GM12878 (cell line): ENCODE measurements around the gene CFB. TPM values are rescaled to one million over a fixed set of nuclear protein-coding genes. Genes with fewer than 3 reads are reported as not detected.

Source experiments
- ATAC-seq: fragments of 200-7000 bp; cut with Tn5 transposase; 3 replicates; pipeline ENCODE4 v1.9.1; 2020; ENCODE audit warnings: mild to moderate bottlenecking, moderate library complexity
- BruUV-seq: library from RNA; stranded (reverse); fragments of 400-500 nt; replicated peaks from 2 replicates; lab custom pipeline; 2021; lab: Mats Ljungman, UMichigan
- CTCF ChIA-PET: fragments of 300-600 bp; sonication (Branson Sonifier 250); formaldehyde crosslinking; extraction: SDS; loops from one replicate; lab custom pipeline; 2021; ENCODE audit warnings: inconsistent platforms; lab: Yijun Ruan, JAX
- POLR2A ChIA-PET: fragments of 350-600 bp; formaldehyde crosslinking; extraction: SDS; loops from one replicate; lab custom pipeline; 2021; ENCODE audit warnings: inconsistent platforms; lab: Charles Lee
- RAD21 ChIA-PET: fragments of 300-600 bp; sonication (Branson Sonifier 250); formaldehyde crosslinking; loops from one replicate; lab custom pipeline; 2023; ENCODE audit warnings: antibody characterized with exemption; ENCODE audit not compliant: unreplicated experiment; lab: Charles Lee
- SMC1A ChIA-PET: fragments of 300-600 bp; sonication (Branson Sonifier 250); formaldehyde crosslinking; loops from one replicate; lab custom pipeline; 2023; ENCODE audit not compliant: unreplicated experiment, uncharacterized antibody; lab: Charles Lee
- DNase-seq: peaks from one replicate; pipeline ENCODE4 v3.0.0-alpha.2; 2011; ENCODE audit warnings: low read depth, low spot score
- FAIRE-seq: peaks from 3 replicates; lab custom pipeline; 2011; peaks lifted over from hg19 to GRCh38; lab: Jason Lieb, UNC
- H2AFZ ChIP-seq: 2 replicates; pipeline ENCODE4 v1.6.0; 2011; ENCODE audit warnings: low read depth, low read length, control low read depth; ENCODE audit not compliant: control insufficient read depth
- H3K27ac ChIP-seq: 2 replicates; pipeline ENCODE4 v1.5.1; 2011; ENCODE audit warnings: control low read depth; ENCODE audit not compliant: control insufficient read depth, insufficient read depth
- H3K27me3 ChIP-seq, 2 experiments: replicated peaks in 1 of 2; 2 replicates each; pipeline versions ENCODE4 v1.6.0 to v1.6.1; 2011; ENCODE audit warnings: low read length in 1 of 2; ENCODE audit not compliant: control insufficient read depth in 2 of 2, insufficient read depth in 2 of 2
- H3K36me3 ChIP-seq, 2 experiments: 2 replicates each; pipeline ENCODE4 v1.5.1; 2011; ENCODE audit warnings: low read length in 1 of 2; ENCODE audit not compliant: control insufficient read depth in 2 of 2, insufficient read depth in 2 of 2
- H3K4me1 ChIP-seq: 2 replicates; pipeline ENCODE4 v1.6.1; 2011; ENCODE audit warnings: mild to moderate bottlenecking, low read length, moderate library complexity, mixed read lengths; ENCODE audit not compliant: control insufficient read depth, insufficient read depth
- H3K4me2 ChIP-seq: 2 replicates; pipeline ENCODE4 v1.6.0; 2011; ENCODE audit warnings: control low read depth; ENCODE audit not compliant: control insufficient read depth, insufficient read depth
- H3K4me3 ChIP-seq: fragments of 200-600 bp; sonication (generic); 2 replicates; pipeline ENCODE4 v1.5.1; 2016
- H3K79me2 ChIP-seq: 2 replicates; pipeline ENCODE4 v1.6.0; 2011; ENCODE audit warnings: low read length; ENCODE audit not compliant: control insufficient read depth, insufficient read depth
- H3K9ac ChIP-seq: 2 replicates; pipeline ENCODE4 v1.8.0; 2011; ENCODE audit warnings: low read length, control low read depth, mixed read lengths; ENCODE audit not compliant: control insufficient read depth, insufficient read depth
- H3K9me3 ChIP-seq: replicated peaks from 3 replicates; pipeline ENCODE4 v1.5.1; 2011; ENCODE audit warnings: mild to moderate bottlenecking, low read length; ENCODE audit not compliant: control insufficient read depth, insufficient read depth
- H4K20me1 ChIP-seq: 2 replicates; pipeline ENCODE4 v1.6.0; 2011; ENCODE audit not compliant: control insufficient read depth, insufficient read depth
- CBFB ChIP-seq: IDR thresholded peaks from 2 replicates; pipeline ENCODE4 v1.6.1; 2016; ENCODE audit warnings: antibody characterized with exemption, low read depth
- CBX5 ChIP-seq: sonication (generic); IDR thresholded peaks from 2 replicates; pipeline ENCODE4 v1.6.1; 2016; ENCODE audit warnings: low read depth, moderate library complexity, mild to moderate bottlenecking, inconsistent platforms
- CREM ChIP-seq: IDR thresholded peaks from 2 replicates; pipeline ENCODE4 v1.6.1; 2014; ENCODE audit warnings: antibody characterized with exemption, low read depth
- IKZF1 ChIP-seq: fragments of 450-650 bp; conservative IDR thresholded peaks from 2 replicates; pipeline ENCODE4 v1.6.1; 2017; ENCODE audit warnings: antibody characterized with exemption, mild to moderate bottlenecking
- NR2C1 ChIP-seq: fragments of 450-650 bp; IDR thresholded peaks from 2 replicates; pipeline ENCODE4 v1.6.1; 2017; ENCODE audit warnings: antibody characterized with exemption, mild to moderate bottlenecking, moderate library complexity
- NRF1 ChIP-seq: conservative IDR thresholded peaks from 2 replicates; pipeline ENCODE4 v1.6.1; 2011; ENCODE audit warnings: mild to moderate bottlenecking, low read depth, low read length, improper control_type of control experiment
- RAD51 ChIP-seq: fragments of 450-650 bp; IDR thresholded peaks from 2 replicates; pipeline ENCODE4 v1.6.1; 2016; ENCODE audit warnings: moderate library complexity, mild to moderate bottlenecking, inconsistent platforms
- SUPT20H ChIP-seq: IDR thresholded peaks from 2 replicates; pipeline ENCODE4 v1.6.1; 2011; ENCODE audit warnings: low read depth, mild to moderate bottlenecking, low read length, moderate library complexity, borderline replicate concordance; ENCODE audit not compliant: control insufficient read depth
- WGBS: methylation state at CpG from one replicate; pipeline ENCODE4 v1.1.6; 2016; ENCODE audit warnings: low lambda C conversion rate; ENCODE audit not compliant: insufficient replicate concordance, insufficient coverage; ENCODE audit errors: missing lambda C conversion rate; 5-methylcytosine and 5-hydroxymethylcytosine counted together
- in situ Hi-C: fragments of 300-500 bp; cut with MboI; formaldehyde crosslinking; loops from 9 replicates; pipeline ENCODE4 v1.14.3; 2018; ENCODE audit warnings: mixed read lengths
- intact Hi-C: fragments of 100-400 bp; cut with micrococcal nuclease; formaldehyde crosslinking; loops from one replicate; pipeline ENCODE4 v1.14.2; 2022; ENCODE audit not compliant: unreplicated experiment
- polyA plus RNA-seq, 11 experiments: library from polyadenylated mRNA; depleted of rRNA in 4 of 11; unstranded in 6 of 11; stranded (reverse) in 5 of 11; fragments of >200 nt; fragmentation: Nextera tagmentation in 4 of 11; fragmentation: Illumina TruSeq in 1 of 11; extraction: Ambion mirVana in 4 of 11; extraction: Trizol in 1 of 11; gene quantifications; 1 replicate in 1 of 11; 2 replicates in 10 of 11; pipeline versions ENCODE4 v1.2.1 to v1.2.3, GENCODE V29; 2011 to 2016; ENCODE audit warnings: inconsistent platforms in 2 of 11, missing spikeins in 2 of 11, low read depth in 1 of 11
- total RNA-seq, 4 experiments: library from RNA; depleted of rRNA in 3 of 4; stranded (reverse); fragments of >200 nt in 3 of 4; fragmentation: Illumina TruSeq in 1 of 4; extraction: Trizol in 1 of 4; gene quantifications; 2 replicates each; pipeline versions ENCODE4 v1.2.1 to v1.2.3, GENCODE V29; 2013 to 2021
- TF ChIP-seq, protein P1 (sequence below): fragments of 450-650 bp; formaldehyde crosslinking; IDR thresholded peaks from 2 replicates; pipeline ENCODE4 v1.4.0; 2022; ENCODE audit warnings: mild to moderate bottlenecking, moderate library complexity
- TF ChIP-seq, protein P2 (sequence below): IDR thresholded peaks from 2 replicates; pipeline ENCODE4 v1.6.1; 2011; ENCODE audit warnings: borderline replicate concordance, low read depth, mild to moderate bottlenecking, moderate library complexity, low read length; ENCODE audit not compliant: insufficient read depth, poor library complexity, severe bottlenecking
- TF ChIP-seq, protein P3 (sequence below): IDR thresholded peaks from 2 replicates; pipeline ENCODE4 v1.6.1; 2012; ENCODE audit warnings: mild to moderate bottlenecking, low read depth, low read length

CFB gene
- total and polyA plus RNA-seq, 10 of the 15 experiments (the other 5 are each of a cell fraction or from before 2014, with no cell fraction given): 0.09 to 1.7 (median 0.44) TPM; not detected in 7

DNA sequence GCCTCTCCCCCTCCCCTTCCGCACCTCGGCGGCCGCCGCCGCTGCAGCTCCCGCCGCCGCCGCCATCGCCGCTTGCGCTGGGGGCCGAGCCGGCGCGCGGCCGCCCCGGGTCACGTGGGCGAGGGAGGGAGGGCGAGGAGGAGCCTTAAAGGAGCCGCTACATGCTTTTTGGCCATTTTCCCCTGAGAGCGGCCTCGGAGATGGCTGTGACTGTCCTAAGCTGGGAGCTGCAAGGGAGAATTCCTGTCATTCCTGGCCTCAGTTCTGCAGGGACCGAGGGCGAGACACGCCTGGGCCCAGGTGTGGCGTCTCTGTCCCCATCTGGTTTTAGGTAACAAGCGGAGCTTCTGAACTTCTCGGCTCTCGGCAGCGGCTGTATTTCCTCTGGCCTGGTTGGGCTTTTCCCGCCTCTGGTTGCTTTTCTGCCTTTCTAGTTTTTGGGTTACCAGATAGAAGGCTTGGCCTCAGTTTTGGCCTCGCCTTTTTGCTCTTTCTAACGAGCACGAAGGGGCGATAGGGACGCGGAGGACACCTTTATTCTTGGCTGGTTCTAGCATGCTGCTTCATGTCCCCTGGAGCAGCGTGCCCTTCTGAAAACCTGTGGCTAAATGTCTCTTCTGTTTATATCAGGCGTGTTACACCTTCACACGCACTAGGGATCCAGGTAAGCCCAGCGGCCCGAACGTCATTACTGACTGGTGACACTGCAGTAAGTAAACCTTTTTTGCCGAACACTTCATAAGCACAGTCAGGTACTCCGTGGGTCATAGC is 48.1 kb upstream of the CFB start, which contains the start of gene EHMT2 (continued):
- TF ChIP-seq, protein P1, sequence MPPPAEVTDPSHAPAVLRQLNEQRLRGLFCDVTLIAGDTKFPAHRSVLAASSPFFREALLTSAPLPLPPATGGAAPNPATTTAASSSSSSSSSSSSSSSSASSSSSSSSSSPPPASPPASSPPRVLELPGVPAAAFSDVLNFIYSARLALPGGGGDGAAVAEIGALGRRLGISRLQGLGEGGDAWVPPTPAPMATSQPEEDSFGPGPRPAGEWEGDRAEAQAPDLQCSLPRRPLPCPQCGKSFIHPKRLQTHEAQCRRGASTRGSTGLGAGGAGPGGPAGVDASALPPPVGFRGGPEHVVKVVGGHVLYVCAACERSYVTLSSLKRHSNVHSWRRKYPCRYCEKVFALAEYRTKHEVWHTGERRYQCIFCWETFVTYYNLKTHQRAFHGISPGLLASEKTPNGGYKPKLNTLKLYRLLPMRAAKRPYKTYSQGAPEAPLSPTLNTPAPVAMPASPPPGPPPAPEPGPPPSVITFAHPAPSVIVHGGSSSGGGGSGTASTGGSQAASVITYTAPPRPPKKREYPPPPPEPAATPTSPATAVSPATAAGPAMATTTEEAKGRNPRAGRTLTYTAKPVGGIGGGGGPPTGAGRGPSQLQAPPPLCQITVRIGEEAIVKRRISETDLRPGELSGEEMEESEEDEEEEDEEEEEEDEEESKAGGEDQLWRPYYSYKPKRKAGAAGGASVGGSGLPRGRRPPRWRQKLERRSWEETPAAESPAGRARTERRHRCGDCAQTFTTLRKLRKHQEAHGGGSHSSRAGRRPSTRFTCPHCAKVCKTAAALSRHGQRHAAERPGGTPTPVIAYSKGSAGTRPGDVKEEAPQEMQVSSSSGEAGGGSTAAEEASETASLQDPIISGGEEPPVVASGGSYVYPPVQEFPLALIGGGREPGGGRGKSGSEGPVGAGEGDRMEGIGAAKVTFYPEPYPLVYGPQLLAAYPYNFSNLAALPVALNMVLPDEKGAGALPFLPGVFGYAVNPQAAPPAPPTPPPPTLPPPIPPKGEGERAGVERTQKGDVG (CRISPR knock-in tag): no peak

DNA sequence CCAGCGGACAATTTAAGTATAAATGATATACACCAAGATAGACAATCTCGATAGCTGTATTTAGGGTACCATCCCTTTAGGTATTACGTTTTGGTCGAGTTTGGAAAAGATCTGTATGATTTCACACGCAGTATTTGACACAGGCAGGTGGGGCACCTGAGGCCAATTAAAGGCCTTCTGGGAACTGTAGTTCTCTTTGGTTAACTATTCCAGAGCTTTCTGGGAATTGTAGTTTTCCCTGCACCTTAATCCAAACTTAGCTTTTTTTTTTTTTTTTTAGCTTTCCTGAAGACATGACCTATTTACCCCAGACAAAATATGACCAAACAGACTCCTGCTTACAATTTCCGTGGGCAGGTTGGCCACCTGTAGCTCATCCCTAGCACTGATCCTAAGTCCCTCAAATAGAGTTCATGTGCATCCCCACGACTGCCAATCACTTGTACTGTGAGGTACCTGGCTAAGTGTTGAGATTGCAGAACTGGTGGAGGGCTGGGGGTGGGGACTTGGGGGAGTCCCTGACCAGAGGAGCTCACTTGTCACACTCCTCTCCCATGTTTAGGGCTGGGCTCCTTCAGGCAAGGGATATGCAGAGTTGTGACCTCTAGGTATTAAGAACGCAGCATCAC is 47.4 kb upstream of the CFB start:
- Histone ChIP-seq H3K27ac (peak overlapping the region; percentile 70), H3K9me3 (no peaks in the 10 kb centered on the region), H3K4me2 (peak overlapping the region; percentile 77), H3K4me3 (peak overlapping the region; percentile 91), H3K36me3 (peaks cover 0 to 5% of the 10 kb centered on the region in 2 experiments; a peak in 3 of 4 replicates), H3K27me3 (no peaks in the 10 kb centered on the region), H3K9ac (peak overlapping the region; percentile 76), H3K4me1 (peaks cover 18% of the 10 kb centered on the region), H2AFZ (peak overlapping the region; percentile 77), H4K20me1 (no peaks in the 10 kb centered on the region), H3K79me2 (peaks cover 12% of the 10 kb centered on the region)
- no TSS peak for BruUV-seq
- intact Hi-C loops: no loop called here
- ChIA-PET POLR2A (interaction anchor here (0.6 to 1.9 kb wide), 13 partner anchors 9 to 948 kb away, joined by 3 to 6 read pairs (median 4); partner anchors contain the start of genes ABHD16A, ATF6B, FKBPL and NEU1), SMC1A (interaction anchor here (0.6 to 1.3 kb wide), 8 partner anchors 10 to 668 kb away, joined by 3 to 4 read pairs (median 3); partner anchors contain the start of genes NELFE, NEU1 and SKIC2), CTCF (interaction anchor here (0.7 to 1.5 kb wide), 7 partner anchors 15 to 247 kb away, joined by 3 to 9 read pairs (median 3); no protein-coding TSS in a partner anchor), RAD21 (interaction anchor here (0.7 to 1.5 kb wide), 4 partner anchors 18 to 66 kb away, joined by 3 to 7 read pairs (median 3); partner anchors contain the start of gene NEU1)
- WGBS: 14% methylated on average over 8 of the region's 8 CpGs
- FAIRE-seq: peak; percentile 88
- peak; percentile 53 for ATAC-seq
- no peak for DNase-seq
- in situ Hi-C loops: no loop called here
- no peak for TF ChIP-seq NRF1
- TF ChIP-seq CBFB: no peak
- TF ChIP-seq SUPT20H: no peak
- TF ChIP-seq, protein P2, sequence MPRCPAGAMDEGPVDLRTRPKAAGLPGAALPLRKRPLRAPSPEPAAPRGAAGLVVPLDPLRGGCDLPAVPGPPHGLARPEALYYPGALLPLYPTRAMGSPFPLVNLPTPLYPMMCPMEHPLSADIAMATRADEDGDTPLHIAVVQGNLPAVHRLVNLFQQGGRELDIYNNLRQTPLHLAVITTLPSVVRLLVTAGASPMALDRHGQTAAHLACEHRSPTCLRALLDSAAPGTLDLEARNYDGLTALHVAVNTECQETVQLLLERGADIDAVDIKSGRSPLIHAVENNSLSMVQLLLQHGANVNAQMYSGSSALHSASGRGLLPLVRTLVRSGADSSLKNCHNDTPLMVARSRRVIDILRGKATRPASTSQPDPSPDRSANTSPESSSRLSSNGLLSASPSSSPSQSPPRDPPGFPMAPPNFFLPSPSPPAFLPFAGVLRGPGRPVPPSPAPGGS: no peak
- TF ChIP-seq CBX5: no peak
- TF ChIP-seq, protein P3, sequence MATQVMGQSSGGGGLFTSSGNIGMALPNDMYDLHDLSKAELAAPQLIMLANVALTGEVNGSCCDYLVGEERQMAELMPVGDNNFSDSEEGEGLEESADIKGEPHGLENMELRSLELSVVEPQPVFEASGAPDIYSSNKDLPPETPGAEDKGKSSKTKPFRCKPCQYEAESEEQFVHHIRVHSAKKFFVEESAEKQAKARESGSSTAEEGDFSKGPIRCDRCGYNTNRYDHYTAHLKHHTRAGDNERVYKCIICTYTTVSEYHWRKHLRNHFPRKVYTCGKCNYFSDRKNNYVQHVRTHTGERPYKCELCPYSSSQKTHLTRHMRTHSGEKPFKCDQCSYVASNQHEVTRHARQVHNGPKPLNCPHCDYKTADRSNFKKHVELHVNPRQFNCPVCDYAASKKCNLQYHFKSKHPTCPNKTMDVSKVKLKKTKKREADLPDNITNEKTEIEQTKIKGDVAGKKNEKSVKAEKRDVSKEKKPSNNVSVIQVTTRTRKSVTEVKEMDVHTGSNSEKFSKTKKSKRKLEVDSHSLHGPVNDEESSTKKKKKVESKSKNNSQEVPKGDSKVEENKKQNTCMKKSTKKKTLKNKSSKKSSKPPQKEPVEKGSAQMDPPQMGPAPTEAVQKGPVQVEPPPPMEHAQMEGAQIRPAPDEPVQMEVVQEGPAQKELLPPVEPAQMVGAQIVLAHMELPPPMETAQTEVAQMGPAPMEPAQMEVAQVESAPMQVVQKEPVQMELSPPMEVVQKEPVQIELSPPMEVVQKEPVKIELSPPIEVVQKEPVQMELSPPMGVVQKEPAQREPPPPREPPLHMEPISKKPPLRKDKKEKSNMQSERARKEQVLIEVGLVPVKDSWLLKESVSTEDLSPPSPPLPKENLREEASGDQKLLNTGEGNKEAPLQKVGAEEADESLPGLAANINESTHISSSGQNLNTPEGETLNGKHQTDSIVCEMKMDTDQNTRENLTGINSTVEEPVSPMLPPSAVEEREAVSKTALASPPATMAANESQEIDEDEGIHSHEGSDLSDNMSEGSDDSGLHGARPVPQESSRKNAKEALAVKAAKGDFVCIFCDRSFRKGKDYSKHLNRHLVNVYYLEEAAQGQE: no peak
- TF ChIP-seq CREM: peak; percentile 49; the same call in 1 of the 2 replicates
- peak; percentile 70 for TF ChIP-seq NR2C1
- TF ChIP-seq IKZF1: peak; percentile 65; the same call in 1 of the 2 replicates
- peak; percentile 57; the same call in 1 of the 2 replicates for TF ChIP-seq RAD51
